ENCODE data around the gene SYNGAP1. TPM values are rescaled to one million over a fixed set of nuclear protein-coding genes. Genes with fewer than 3 reads are reported as not detected.

The SYNGAP1 gene
- total RNA-seq, 1 experiment from 2014 or later = 29.0 TPM

DNA sequence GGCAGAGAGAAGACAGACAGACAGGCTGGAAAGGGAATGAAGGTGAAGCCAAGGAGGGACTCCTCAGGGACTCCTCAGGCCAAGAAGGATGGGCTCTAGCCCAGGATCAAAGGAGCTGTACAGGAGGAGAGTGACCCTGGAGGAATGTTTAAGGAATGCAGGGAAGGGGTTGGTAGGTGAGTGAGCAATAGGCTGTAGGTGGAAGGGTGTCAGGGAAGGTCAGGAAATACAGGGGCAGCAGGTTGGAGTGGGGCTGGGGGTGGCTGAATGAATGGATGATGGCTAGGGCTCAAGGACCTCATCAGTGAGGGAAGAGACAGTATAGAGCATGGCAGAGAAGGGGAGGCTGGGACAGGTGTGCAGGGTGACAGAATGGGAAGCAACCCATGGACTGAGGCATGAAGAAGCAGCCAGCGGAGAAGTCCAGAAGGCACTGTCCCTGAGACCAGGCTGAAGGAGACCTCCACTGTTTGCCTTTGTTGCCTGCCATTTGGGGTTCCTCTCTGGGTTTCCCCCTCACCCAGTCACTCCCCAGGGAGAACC, 13.2 kb downstream of the SYNGAP1 start:
- TF ChIP-seq POLR2AphosphoS5 (IDR thresholded peaks at IDR 0.05; ENCODE audit: low read depth, low read length) = no peak
- TF ChIP-seq SIN3A (IDR thresholded peaks at IDR 0.05; ENCODE audit: borderline replicate concordance, insufficient read depth, low read depth, low read length) = no peak
- TF ChIP-seq CTCF (IDR thresholded peaks at IDR 0.05) = no peak
- TF ChIP-seq TCF7L2 (IDR thresholded peaks at IDR 0.05; ENCODE audit: low read depth, low read length) = no peak
- TF ChIP-seq, protein P1, sequence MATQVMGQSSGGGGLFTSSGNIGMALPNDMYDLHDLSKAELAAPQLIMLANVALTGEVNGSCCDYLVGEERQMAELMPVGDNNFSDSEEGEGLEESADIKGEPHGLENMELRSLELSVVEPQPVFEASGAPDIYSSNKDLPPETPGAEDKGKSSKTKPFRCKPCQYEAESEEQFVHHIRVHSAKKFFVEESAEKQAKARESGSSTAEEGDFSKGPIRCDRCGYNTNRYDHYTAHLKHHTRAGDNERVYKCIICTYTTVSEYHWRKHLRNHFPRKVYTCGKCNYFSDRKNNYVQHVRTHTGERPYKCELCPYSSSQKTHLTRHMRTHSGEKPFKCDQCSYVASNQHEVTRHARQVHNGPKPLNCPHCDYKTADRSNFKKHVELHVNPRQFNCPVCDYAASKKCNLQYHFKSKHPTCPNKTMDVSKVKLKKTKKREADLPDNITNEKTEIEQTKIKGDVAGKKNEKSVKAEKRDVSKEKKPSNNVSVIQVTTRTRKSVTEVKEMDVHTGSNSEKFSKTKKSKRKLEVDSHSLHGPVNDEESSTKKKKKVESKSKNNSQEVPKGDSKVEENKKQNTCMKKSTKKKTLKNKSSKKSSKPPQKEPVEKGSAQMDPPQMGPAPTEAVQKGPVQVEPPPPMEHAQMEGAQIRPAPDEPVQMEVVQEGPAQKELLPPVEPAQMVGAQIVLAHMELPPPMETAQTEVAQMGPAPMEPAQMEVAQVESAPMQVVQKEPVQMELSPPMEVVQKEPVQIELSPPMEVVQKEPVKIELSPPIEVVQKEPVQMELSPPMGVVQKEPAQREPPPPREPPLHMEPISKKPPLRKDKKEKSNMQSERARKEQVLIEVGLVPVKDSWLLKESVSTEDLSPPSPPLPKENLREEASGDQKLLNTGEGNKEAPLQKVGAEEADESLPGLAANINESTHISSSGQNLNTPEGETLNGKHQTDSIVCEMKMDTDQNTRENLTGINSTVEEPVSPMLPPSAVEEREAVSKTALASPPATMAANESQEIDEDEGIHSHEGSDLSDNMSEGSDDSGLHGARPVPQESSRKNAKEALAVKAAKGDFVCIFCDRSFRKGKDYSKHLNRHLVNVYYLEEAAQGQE (IDR thresholded peaks at IDR 0.05; ENCODE audit: insufficient read depth in 1 of 2, low read depth in 2 of 2, low read length in 1 of 2) = no peak
- POLR2A ChIA-PET = no interaction called here
- H3K4me1 ChIP-seq (ENCODE audit: control insufficient read depth, insufficient read depth, low read length) = peaks cover 28% of the 10 kb centered on the region

GRCh38 chr6:33433544-33434191, 13.8 kb downstream of the SYNGAP1 start:
- ChIA-PET CTCF (no interaction called here), POLR2A (no interaction called here)
- ATAC-seq (no peak), DNase-seq (ENCODE audit: low read depth, low spot score) (no peak)
- intact Hi-C loops (cut with micrococcal nuclease; ENCODE audit: unreplicated experiment) = no loop called here
- H3K36me3 ChIP-seq (ENCODE audit: control insufficient read depth, insufficient read depth, low read length) = peaks cover 5% of the 10 kb centered on the region; the same call in 1 of the 2 replicates
- TF ChIP-seq SIN3A (IDR thresholded peaks at IDR 0.05; ENCODE audit: borderline replicate concordance, insufficient read depth, low read depth, low read length) (no peak), TCF7L2 (IDR thresholded peaks at IDR 0.05; ENCODE audit: low read depth, low read length) (no peak), CTCF (IDR thresholded peaks at IDR 0.05) (no peak), POLR2AphosphoS5 (IDR thresholded peaks at IDR 0.05; ENCODE audit: low read depth, low read length) (no peak)
- TF ChIP-seq, protein P1 (IDR thresholded peaks at IDR 0.05; ENCODE audit: insufficient read depth in 1 of 2, low read depth in 2 of 2, low read length in 1 of 2) = no peak
- no peaks in the 10 kb centered on the region for H3K9me3 ChIP-seq (ENCODE audit: control insufficient read depth, insufficient read depth, low read depth, low read length)
- no peaks in the 10 kb centered on the region for H3K27me3 ChIP-seq (ENCODE audit: control insufficient read depth, insufficient read depth, low read length)
- peaks cover 24% of the 10 kb centered on the region for H3K4me1 ChIP-seq (ENCODE audit: control insufficient read depth, insufficient read depth, low read length)
- H3K27ac ChIP-seq (ENCODE audit: low read length) = no peak overlapping the region
- H3K4me3 ChIP-seq (ENCODE audit: low read depth in 2 of 2, low read length in 2 of 2) = no peak overlapping the region
- in situ Hi-C loops (cut with HindIII; ENCODE audit: low pct_unique_long_range_greater_than_20kb, low sequenced_read_pairs) = no loop called here
- BruUV-seq (replicated peaks) = no TSS peak

More for the DNA sequence above, 13.2 kb downstream of the SYNGAP1 start:
- in situ Hi-C loops (cut with HindIII; ENCODE audit: low pct_unique_long_range_greater_than_20kb, low sequenced_read_pairs) = no loop called here
- ATAC-seq = no peak
- DNase-seq (ENCODE audit: low read depth, low spot score) = no peak
- Histone ChIP-seq H3K27me3 (ENCODE audit: control insufficient read depth, insufficient read depth, low read length) (no peaks in the 10 kb centered on the region), H3K27ac (ENCODE audit: low read length) (no peak overlapping the region), H3K4me3 (ENCODE audit: low read depth in 2 of 2, low read length in 2 of 2) (no peak overlapping the region), H3K36me3 (ENCODE audit: control insufficient read depth, insufficient read depth, low read length) (peaks cover 5% of the 10 kb centered on the region; the same call in 1 of the 2 replicates), H3K9me3 (ENCODE audit: control insufficient read depth, insufficient read depth, low read depth, low read length) (no peaks in the 10 kb centered on the region)
- TSS peak; percentile 49 for BruUV-seq (replicated peaks)
- CTCF ChIA-PET = no interaction called here
- intact Hi-C loops (cut with micrococcal nuclease; ENCODE audit: unreplicated experiment) = no loop called here

Measured in Panc1 (cell line).